Endodermal cell (in vitro differentiated cells): ENCODE measurements around the gene SCN3B. TPM values are rescaled to one million over a fixed set of nuclear protein-coding genes. Genes with fewer than 3 reads are reported as not detected.

ENCODE experiments used
- DNase-seq: peaks from one replicate; pipeline ENCODE4 v3.0.0-alpha.2; 2017
- H3K27ac ChIP-seq: 2 replicates; pipeline ENCODE4 v1.5.1; 2013; ENCODE audit warnings: mild to moderate bottlenecking, low read depth, low read length, moderate library complexity
- H3K27me3 ChIP-seq: 2 replicates; pipeline ENCODE4 v1.6.1; 2013; ENCODE audit warnings: mild to moderate bottlenecking, low read length, moderate library complexity; ENCODE audit not compliant: insufficient read depth, control insufficient read depth, poor library complexity, severe bottlenecking
- H3K36me3 ChIP-seq: 2 replicates; pipeline ENCODE4 v1.7.0; 2013; ENCODE audit warnings: mild to moderate bottlenecking, low read length, moderate library complexity; ENCODE audit not compliant: control insufficient read depth, insufficient read depth
- H3K4me1 ChIP-seq: one replicate; pipeline ENCODE4 v1.7.0; 2013; ENCODE audit warnings: low read length; ENCODE audit not compliant: control insufficient read depth, insufficient read depth
- H3K4me3 ChIP-seq: 2 replicates; pipeline ENCODE4 v1.5.1; 2013; ENCODE audit warnings: mild to moderate bottlenecking, low read length, moderate library complexity
- H3K9ac ChIP-seq: 2 replicates; pipeline ENCODE4 v1.6.1; 2013; ENCODE audit warnings: mild to moderate bottlenecking, low read length, moderate library complexity; ENCODE audit not compliant: poor library complexity, severe bottlenecking; ENCODE audit errors: extremely low read depth
- H3K9me3 ChIP-seq: 2 replicates; pipeline ENCODE4 v1.6.1; 2013; ENCODE audit warnings: mild to moderate bottlenecking, low read length, moderate library complexity; ENCODE audit not compliant: control insufficient read depth
- H3K27ac Mint-ChIP-seq: 2 replicates; pipeline ENCODE4 v1.8.0; 2020; ENCODE audit warnings: mixed read lengths
- H3K27me3 Mint-ChIP-seq: 2 replicates; pipeline ENCODE4 v1.8.0; 2021; ENCODE audit warnings: mild to moderate bottlenecking, mixed read lengths; ENCODE audit not compliant: insufficient read depth
- H3K36me3 Mint-ChIP-seq: 2 replicates; pipeline ENCODE4 v1.8.0; 2020; ENCODE audit warnings: low read depth, mixed read lengths
- H3K4me1 Mint-ChIP-seq: 2 replicates; pipeline ENCODE4 v1.8.0; 2020; ENCODE audit warnings: mixed read lengths
- H3K4me3 Mint-ChIP-seq: 2 replicates; pipeline ENCODE4 v1.8.0; 2020; ENCODE audit warnings: mild to moderate bottlenecking, moderate library complexity, mixed read lengths
- H3K9me3 Mint-ChIP-seq: 2 replicates; pipeline ENCODE4 v1.8.0; 2020; ENCODE audit warnings: mild to moderate bottlenecking, mixed read lengths
- WGBS, 2 experiments: methylation state at CpG; one replicate each; pipeline versions ENCODE4 v1.1.5 to v1.1.7; 2013; ENCODE audit warnings: missing lambda C conversion rate in 2 of 2, mixed read lengths in 1 of 2; ENCODE audit not compliant: insufficient coverage in 1 of 2, insufficient read length in 1 of 2; 5-methylcytosine and 5-hydroxymethylcytosine counted together
- total RNA-seq, 2 donors: library from RNA; stranded (reverse); fragmentation: NEBNext Ultra II Directional in 1 of 2; extraction: Animal tissue kit (Norgen Biotek cat#: 25700) in 1 of 2; gene quantifications; 2 replicates in 1 of 2; 3 replicates in 1 of 2; pipeline ENCODE4 v1.2.1, GENCODE V29; 2021
- TF ChIP-seq, protein P1 (sequence below): fragments of 200-600 bp; sonication (generic); conservative IDR thresholded peaks from 2 replicates; pipeline ENCODE4 v1.5.0; 2021; ENCODE audit warnings: antibody characterized with exemption, mild to moderate bottlenecking

SCN3B gene
- total RNA-seq, 2 donors from 2014 or later: 0.51 to 0.90 TPM

DNA sequence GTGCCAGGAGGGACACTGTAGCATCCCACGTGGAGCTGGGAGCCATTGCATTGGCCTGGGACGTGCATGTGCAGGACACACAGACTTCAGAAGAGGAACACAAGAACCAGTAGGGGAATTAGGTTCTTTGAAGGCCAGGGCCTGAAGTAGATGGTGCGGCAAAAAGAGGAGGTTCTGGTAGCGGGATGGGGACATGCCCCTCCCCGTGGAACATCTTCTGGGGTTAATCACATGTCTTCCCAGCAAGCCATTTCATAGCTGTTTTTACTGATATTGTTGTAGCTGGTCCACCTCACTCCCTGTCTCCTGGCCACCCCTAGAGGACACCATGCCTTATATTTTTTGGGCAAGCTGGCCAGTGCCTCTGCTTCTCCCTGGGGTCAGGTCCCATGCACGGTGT is 74.3 kb downstream of the SCN3B start:
- H3K4me1 ChIP-seq: no peaks in the 10 kb centered on the region
- TF ChIP-seq, protein P1, sequence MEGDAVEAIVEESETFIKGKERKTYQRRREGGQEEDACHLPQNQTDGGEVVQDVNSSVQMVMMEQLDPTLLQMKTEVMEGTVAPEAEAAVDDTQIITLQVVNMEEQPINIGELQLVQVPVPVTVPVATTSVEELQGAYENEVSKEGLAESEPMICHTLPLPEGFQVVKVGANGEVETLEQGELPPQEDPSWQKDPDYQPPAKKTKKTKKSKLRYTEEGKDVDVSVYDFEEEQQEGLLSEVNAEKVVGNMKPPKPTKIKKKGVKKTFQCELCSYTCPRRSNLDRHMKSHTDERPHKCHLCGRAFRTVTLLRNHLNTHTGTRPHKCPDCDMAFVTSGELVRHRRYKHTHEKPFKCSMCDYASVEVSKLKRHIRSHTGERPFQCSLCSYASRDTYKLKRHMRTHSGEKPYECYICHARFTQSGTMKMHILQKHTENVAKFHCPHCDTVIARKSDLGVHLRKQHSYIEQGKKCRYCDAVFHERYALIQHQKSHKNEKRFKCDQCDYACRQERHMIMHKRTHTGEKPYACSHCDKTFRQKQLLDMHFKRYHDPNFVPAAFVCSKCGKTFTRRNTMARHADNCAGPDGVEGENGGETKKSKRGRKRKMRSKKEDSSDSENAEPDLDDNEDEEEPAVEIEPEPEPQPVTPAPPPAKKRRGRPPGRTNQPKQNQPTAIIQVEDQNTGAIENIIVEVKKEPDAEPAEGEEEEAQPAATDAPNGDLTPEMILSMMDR: no peak
- Mint-ChIP-seq H3K9me3 (no peaks in the 10 kb centered on the region), H3K36me3 (peaks cover 8% of the 10 kb centered on the region), H3K27me3 (peaks cover 14% of the 10 kb centered on the region), H3K27ac (no peak overlapping the region), H3K4me3 (no peak overlapping the region), H3K4me1 (peaks cover 7% of the 10 kb centered on the region)
- H3K27me3 ChIP-seq: no peaks in the 10 kb centered on the region
- no peaks in the 10 kb centered on the region for H3K9me3 ChIP-seq
- 86 to 89% methylated on average over 6 of the region's 6 CpGs for WGBS, 2 experiments
- no peak for DNase-seq
- H3K27ac ChIP-seq: no peak overlapping the region
- no peak overlapping the region for H3K4me3 ChIP-seq
- no peak overlapping the region for H3K9ac ChIP-seq
- peaks cover 40% of the 10 kb centered on the region for H3K36me3 ChIP-seq

DNA sequence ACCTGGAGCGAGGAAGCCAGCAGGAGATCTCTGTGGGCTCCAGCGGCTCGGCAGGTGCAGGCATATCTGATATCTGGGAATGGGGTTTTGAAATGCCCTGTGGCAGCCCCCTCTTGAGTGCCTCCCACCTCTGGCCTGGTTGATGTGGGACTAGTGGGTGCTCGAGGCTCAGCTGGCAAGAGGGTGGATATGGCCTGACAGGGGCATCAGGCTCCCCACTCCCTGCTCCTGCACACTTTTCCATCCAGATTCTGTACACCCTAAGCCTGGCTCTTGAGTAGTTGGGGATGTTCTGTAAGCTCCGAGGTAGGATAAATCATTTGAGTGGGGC is 75.0 kb downstream of the SCN3B start:
- no peaks in the 10 kb centered on the region for H3K4me1 ChIP-seq
- H3K27ac ChIP-seq: no peak overlapping the region
- TF ChIP-seq, protein P1: no peak
- H3K4me3 Mint-ChIP-seq: no peak overlapping the region
- H3K27me3 ChIP-seq: no peaks in the 10 kb centered on the region
- 93 to 96% methylated on average over 4 to 5 of the region's 5 CpGs for WGBS, 2 experiments
- H3K36me3 ChIP-seq: peaks cover 36% of the 10 kb centered on the region
- H3K4me3 ChIP-seq: no peak overlapping the region
- H3K9me3 ChIP-seq: no peaks in the 10 kb centered on the region
- no peak for DNase-seq
- H3K27me3 Mint-ChIP-seq: peaks cover 14% of the 10 kb centered on the region
- peaks cover 10% of the 10 kb centered on the region for H3K4me1 Mint-ChIP-seq
- H3K9ac ChIP-seq: no peak overlapping the region
- peaks cover 8% of the 10 kb centered on the region for H3K36me3 Mint-ChIP-seq
- no peak overlapping the region for H3K27ac Mint-ChIP-seq
- H3K9me3 Mint-ChIP-seq: no peaks in the 10 kb centered on the region

Other genes with a start within 250 kb of the SCN3B start
- 10 to 100 TPM; 28.8 to 39.6 TPM for gene GRAMD1B, start 224.4 kb downstream of the SCN3B start, total RNA-seq
- gene ZNF202, start 87.0 kb upstream of the SCN3B start, total RNA-seq: 10 to 100 TPM; 25.0 to 28.8 TPM
- gene OR6X1, start 99.9 kb upstream of the SCN3B start, total RNA-seq: not detected
- gene OR6M1, start 151.7 kb upstream of the SCN3B start, total RNA-seq: not detected
- gene TMEM225, start 231.0 kb upstream of the SCN3B start, total RNA-seq: not detected
- gene OR8D4, start 247.5 kb upstream of the SCN3B start, total RNA-seq: under 1 TPM in 1 of 2 donors, not detected in 1; 0.13 TPM